Measurements from ENCODE around the gene SLC9A5. TPM values are rescaled to one million over a fixed set of nuclear protein-coding genes. Genes with fewer than 3 reads are reported as not detected.

Gene SLC9A5
- total RNA-seq, 1 experiment from 2014 or later, result 10.3 TPM

- CTCF ChIA-PET, result interaction anchor here (1.0 kb wide), 1 partner anchor 102 kb away, joined by 5 read pairs; the partner anchor contains the start of gene TPPP3
Observed at GRCh38 chr16:67291461-67291860, 42.7 kb downstream of the SLC9A5 start.

DNA sequence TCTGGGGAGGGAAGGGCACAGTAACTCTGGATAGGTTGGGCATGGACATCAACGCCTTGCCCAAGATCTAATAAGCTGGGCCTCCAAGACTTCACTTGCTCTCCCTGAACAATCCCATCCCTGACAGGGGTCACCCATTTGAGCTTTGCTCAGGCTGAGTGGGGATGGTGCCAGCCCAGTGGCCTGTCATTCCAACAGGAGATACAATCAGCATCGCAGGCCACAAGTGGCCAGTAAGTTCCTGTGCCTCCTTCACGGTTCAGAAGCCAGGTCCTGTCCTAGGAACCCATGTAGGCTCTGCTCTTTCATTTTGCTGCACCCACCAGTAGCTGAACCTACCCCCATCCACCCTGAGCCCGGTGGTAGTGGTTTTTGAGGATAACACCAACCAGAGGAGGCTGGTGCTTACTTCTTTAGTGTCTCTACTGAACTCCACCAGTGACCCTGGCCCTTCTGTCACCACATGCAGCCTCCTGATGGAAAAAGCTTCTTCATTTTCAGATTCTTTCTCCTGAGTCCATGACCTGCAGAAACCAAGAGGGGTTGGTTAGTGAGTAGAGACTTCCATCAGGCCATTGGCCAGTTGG, 45.5 kb downstream of the SLC9A5 start:
- Mint-ChIP-seq H3K9me3 (no peaks in the 10 kb centered on the region), H3K36me3 (no peaks in the 10 kb centered on the region), H3K4me3 (no peak overlapping the region), H3K4me1 (no peaks in the 10 kb centered on the region), H3K27me3 (ENCODE audit: low read depth) (peaks cover 42% of the 10 kb centered on the region), H3K27ac (no peak overlapping the region)
- ChIA-PET POLR2A (no interaction called here), CTCF (interaction anchor here (1.0 to 6.8 kb wide), 3 partner anchors 9 to 105 kb away, joined by 3 to 51 read pairs (median 10); no protein-coding TSS in a partner anchor)
- no peak for ATAC-seq
- no peak for DNase-seq (ENCODE audit: low spot score)
- TF ChIP-seq ZNF317 (CRISPR knock-in tag; IDR thresholded peaks at IDR 0.05; ENCODE audit: borderline replicate concordance, low read depth) (no peak), GRHL2 (CRISPR knock-in tag; IDR thresholded peaks at IDR 0.05; ENCODE audit: insufficient replicate concordance, severe bottlenecking) (no peak), IRF2 (CRISPR knock-in tag; IDR thresholded peaks at IDR 0.05; ENCODE audit: borderline replicate concordance, low read depth) (no peak), SP1 (CRISPR knock-in tag; conservative IDR thresholded peaks at IDR 0.05) (no peak), FOXJ3 (CRISPR knock-in tag; IDR thresholded peaks at IDR 0.05; ENCODE audit: borderline replicate concordance) (no peak), SOX15 (CRISPR knock-in tag; IDR thresholded peaks at IDR 0.05) (no peak), NR1H2 (CRISPR knock-in tag; IDR thresholded peaks at IDR 0.05) (no peak)
- TF ChIP-seq, protein P1, sequence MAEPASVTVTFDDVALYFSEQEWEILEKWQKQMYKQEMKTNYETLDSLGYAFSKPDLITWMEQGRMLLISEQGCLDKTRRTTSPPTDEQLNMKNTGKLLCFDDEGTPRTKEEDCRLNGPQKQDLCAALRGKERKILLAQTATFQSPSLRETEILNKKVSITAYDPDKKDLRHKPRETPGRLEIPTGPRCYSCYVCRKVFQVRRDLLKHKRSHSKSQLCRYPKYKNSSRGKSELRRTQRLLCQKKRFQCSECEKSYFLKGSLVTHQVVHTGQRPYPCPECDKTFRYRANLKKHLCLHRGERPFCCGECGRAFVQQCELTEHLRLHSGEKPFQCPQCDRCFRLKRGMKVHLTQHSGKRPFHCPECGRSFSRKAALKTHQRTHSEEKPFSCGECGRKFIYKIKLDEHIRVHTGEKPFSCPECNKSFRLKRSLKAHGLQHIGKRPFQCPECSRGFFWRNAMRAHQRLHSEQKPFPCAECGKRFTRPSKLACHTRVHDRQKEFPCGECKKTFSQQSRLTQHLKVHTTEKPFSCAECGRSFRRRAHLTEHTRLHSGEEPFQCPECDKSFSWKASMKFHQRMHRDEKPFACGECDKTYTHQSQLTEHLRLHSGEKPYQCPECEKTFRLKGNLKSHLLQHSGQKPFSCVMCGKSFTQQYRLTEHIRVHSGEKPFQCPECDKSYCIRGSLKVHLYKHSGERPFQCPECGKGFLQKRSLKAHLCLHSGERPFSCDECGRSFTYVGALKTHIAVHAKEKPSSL (CRISPR knock-in tag; conservative IDR thresholded peaks at IDR 0.05), result no peak
- TF ChIP-seq, protein P2, sequence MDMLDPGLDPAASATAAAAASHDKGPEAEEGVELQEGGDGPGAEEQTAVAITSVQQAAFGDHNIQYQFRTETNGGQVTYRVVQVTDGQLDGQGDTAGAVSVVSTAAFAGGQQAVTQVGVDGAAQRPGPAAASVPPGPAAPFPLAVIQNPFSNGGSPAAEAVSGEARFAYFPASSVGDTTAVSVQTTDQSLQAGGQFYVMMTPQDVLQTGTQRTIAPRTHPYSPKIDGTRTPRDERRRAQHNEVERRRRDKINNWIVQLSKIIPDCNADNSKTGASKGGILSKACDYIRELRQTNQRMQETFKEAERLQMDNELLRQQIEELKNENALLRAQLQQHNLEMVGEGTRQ (CRISPR knock-in tag; IDR thresholded peaks at IDR 0.05), result no peak

More at GRCh38 chr16:67291461-67291860, 42.7 kb downstream of the SLC9A5 start:
- TF ChIP-seq TP53 (CRISPR knock-in tag; IDR thresholded peaks at IDR 0.05) (no peak), JUN (CRISPR knock-in tag; IDR thresholded peaks at IDR 0.05) (no peak), ZNF671 (CRISPR knock-in tag; IDR thresholded peaks at IDR 0.05) (no peak), PREB (CRISPR knock-in tag; IDR thresholded peaks at IDR 0.05; ENCODE audit: borderline replicate concordance) (no peak), CREB1 (CRISPR knock-in tag; IDR thresholded peaks at IDR 0.05) (no peak), RORB (CRISPR knock-in tag; IDR thresholded peaks at IDR 0.05) (no peak), ZNF263 (CRISPR knock-in tag; IDR thresholded peaks at IDR 0.05; ENCODE audit: low read depth) (no peak), ZNF532 (CRISPR knock-in tag; IDR thresholded peaks at IDR 0.05; ENCODE audit: borderline replicate concordance) (no peak), GABPB1 (CRISPR knock-in tag; IDR thresholded peaks at IDR 0.05) (no peak), NFE2L1 (CRISPR knock-in tag; IDR thresholded peaks at IDR 0.05) (no peak)
- TF ChIP-seq, protein P2 (CRISPR knock-in tag; IDR thresholded peaks at IDR 0.05), result no peak
- TF ChIP-seq, protein P3, sequence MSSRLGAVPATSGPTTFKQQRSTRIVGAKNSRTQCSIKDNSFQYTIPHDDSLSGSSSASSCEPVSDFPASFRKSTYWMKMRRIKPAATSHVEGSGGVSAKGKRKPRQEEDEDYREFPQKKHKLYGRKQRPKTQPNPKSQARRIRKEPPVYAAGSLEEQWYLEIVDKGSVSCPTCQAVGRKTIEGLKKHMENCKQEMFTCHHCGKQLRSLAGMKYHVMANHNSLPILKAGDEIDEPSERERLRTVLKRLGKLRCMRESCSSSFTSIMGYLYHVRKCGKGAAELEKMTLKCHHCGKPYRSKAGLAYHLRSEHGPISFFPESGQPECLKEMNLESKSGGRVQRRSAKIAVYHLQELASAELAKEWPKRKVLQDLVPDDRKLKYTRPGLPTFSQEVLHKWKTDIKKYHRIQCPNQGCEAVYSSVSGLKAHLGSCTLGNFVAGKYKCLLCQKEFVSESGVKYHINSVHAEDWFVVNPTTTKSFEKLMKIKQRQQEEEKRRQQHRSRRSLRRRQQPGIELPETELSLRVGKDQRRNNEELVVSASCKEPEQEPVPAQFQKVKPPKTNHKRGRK (CRISPR knock-in tag; IDR thresholded peaks at IDR 0.05; ENCODE audit: borderline replicate concordance), result no peak
- Mint-ChIP-seq H3K4me1 (no peaks in the 10 kb centered on the region), H3K27ac (no peak overlapping the region), H3K27me3 (ENCODE audit: low read depth) (peaks cover 36% of the 10 kb centered on the region), H3K9me3 (no peaks in the 10 kb centered on the region), H3K36me3 (no peaks in the 10 kb centered on the region), H3K4me3 (no peak overlapping the region)
- ATAC-seq (no peak), DNase-seq (ENCODE audit: low spot score) (no peak)
- POLR2A ChIA-PET, result no interaction called here

Data from WTC11 (cell line).